B cell (primary cell): ENCODE measurements around the gene TTC27. TPM values are rescaled to one million over a fixed set of nuclear protein-coding genes. Genes with fewer than 3 reads are reported as not detected.
"Not testable (repeated sequence)": the region's sequence is repeated elsewhere in the genome, so short reads cannot be mapped to it uniquely, and the experiment has no call there.

ENCODE experiments used
- ATAC-seq: fragments of 200-7000 bp; cut with Tn5 transposase; one replicate; pipeline ENCODE4 v1.10.0; 2021; ENCODE audit warnings: low read depth, mild to moderate bottlenecking, moderate number of reproducible peaks, moderate library complexity
- CTCF ChIA-PET: fragments of 350-600 bp; sonication (Branson Sonifier 250); formaldehyde crosslinking; loops from one replicate; lab custom pipeline; 2021; ENCODE audit warnings: antibody characterized with exemption, inconsistent platforms; lab: Charles Lee
- POLR2A ChIA-PET: fragments of 350-600 bp; sonication (Branson Sonifier 250); formaldehyde crosslinking; loops from one replicate; lab custom pipeline; 2021; ENCODE audit warnings: antibody characterized with exemption; lab: Charles Lee
- DNase-seq: peaks from one replicate; pipeline ENCODE4 v3.0.0; 2013
- H2AFZ ChIP-seq: 2 replicates; pipeline ENCODE4 v1.6.1; 2012; ENCODE audit warnings: mild to moderate bottlenecking, low read depth, low read length; ENCODE audit not compliant: insufficient read depth, poor library complexity, severe bottlenecking
- H3K27ac ChIP-seq, 2 donors: 1 replicate in 1 of 2; 2 replicates in 1 of 2; pipeline ENCODE4 v1.5.1; 2012 to 2013; ENCODE audit warnings: low read length in 2 of 2, mild to moderate bottlenecking in 2 of 2, moderate library complexity in 1 of 2
- H3K27me3 ChIP-seq, 4 experiments: fragments of 200-600 bp in 1 of 4; sonication (generic) in 1 of 4; replicated peaks in 1 of 4; 1 replicate in 2 of 4; 2 replicates in 2 of 4; pipeline versions ENCODE4 v1.6.1 to v1.7.0; 2013 to 2016; ENCODE audit warnings: low read length in 3 of 4, mild to moderate bottlenecking in 2 of 4, mixed read lengths in 1 of 4, moderate library complexity in 1 of 4; ENCODE audit not compliant: insufficient read depth in 4 of 4, control insufficient read depth in 3 of 4; ENCODE audit errors: control extremely low read depth in 1 of 4
- H3K36me3 ChIP-seq, 2 experiments: replicated peaks in 1 of 2; 1 replicate in 1 of 2; 2 replicates in 1 of 2; pipeline versions ENCODE4 v1.6.1 to v1.7.1; 2013; ENCODE audit warnings: low read length in 1 of 2; ENCODE audit not compliant: insufficient read depth in 2 of 2, control insufficient read depth in 1 of 2; ENCODE audit errors: control extremely low read depth in 1 of 2, extremely low read depth in 1 of 2
- H3K4me1 ChIP-seq, 2 donors: fragments of 200-600 bp in 1 of 2; sonication (generic) in 1 of 2; 1 replicate in 1 of 2; 2 replicates in 1 of 2; pipeline versions ENCODE4 v1.5.1 to v1.6.1; 2013 to 2017; ENCODE audit warnings: low read length in 2 of 2; ENCODE audit not compliant: control insufficient read depth in 2 of 2, insufficient read depth in 2 of 2
- H3K4me2 ChIP-seq: replicated peaks from 2 replicates; pipeline ENCODE3; 2012; ENCODE audit warnings: mild to moderate bottlenecking, low read depth, low read length; ENCODE audit not compliant: poor library complexity, severe bottlenecking
- H3K4me3 ChIP-seq, 5 experiments: fragments of 200-600 bp in 1 of 5; sonication (generic) in 1 of 5; 1 replicate in 3 of 5; 2 replicates in 2 of 5; pipeline versions ENCODE4 v1.5.1 to v1.7.0; 2011 to 2016; ENCODE audit warnings: low read length in 4 of 5, mild to moderate bottlenecking in 4 of 5, low read depth in 2 of 5, control low read depth in 1 of 5, moderate library complexity in 1 of 5; ENCODE audit not compliant: insufficient read depth in 1 of 5; ENCODE audit errors: control extremely low read depth in 1 of 5, extremely low read depth in 1 of 5
- H3K79me2 ChIP-seq: fragments of 200-600 bp; sonication (generic); one replicate; pipeline ENCODE4 v1.6.0; 2016; ENCODE audit warnings: low read length; ENCODE audit not compliant: control insufficient read depth, insufficient read depth
- H3K9ac ChIP-seq: fragments of 200-600 bp; sonication (generic); 2 replicates; pipeline ENCODE4 v1.6.1; 2017; ENCODE audit warnings: mild to moderate bottlenecking, low read length, moderate library complexity
- H3K9me3 ChIP-seq, 3 donors: one replicate each; pipeline versions ENCODE4 v1.6.1 to v1.7.1; 2013; ENCODE audit warnings: low read length in 2 of 3; ENCODE audit not compliant: control insufficient read depth in 2 of 3, insufficient read depth in 1 of 3; ENCODE audit errors: control extremely low read depth in 1 of 3
- H4K20me1 ChIP-seq: 2 replicates; pipeline ENCODE4 v1.6.0; 2012; ENCODE audit warnings: mild to moderate bottlenecking, low read length; ENCODE audit not compliant: insufficient read depth, control insufficient read depth, poor library complexity, severe bottlenecking
- H3K27ac Mint-ChIP-seq: one replicate; pipeline ENCODE4 v1.8.0; 2021; ENCODE audit warnings: mixed read lengths
- H3K27me3 Mint-ChIP-seq: one replicate; pipeline ENCODE4 v1.8.0; 2021; ENCODE audit warnings: mixed read lengths
- H3K4me1 Mint-ChIP-seq: one replicate; pipeline ENCODE4 v1.8.0; 2021; ENCODE audit warnings: mixed read lengths
- H3K4me3 Mint-ChIP-seq: one replicate; pipeline ENCODE4 v1.8.0; 2021; ENCODE audit warnings: mixed read lengths
- H3K9me3 Mint-ChIP-seq: one replicate; pipeline ENCODE4 v1.8.0; 2022; ENCODE audit warnings: mixed read lengths; ENCODE audit not compliant: insufficient read depth
- CTCF ChIP-seq: fragments of 200-600 bp; IDR thresholded peaks from one replicate; pipeline ENCODE4 v1.8.0; 2022; ENCODE audit warnings: antibody characterized with exemption, mild to moderate bottlenecking
- EZH2 ChIP-seq: IDR thresholded peaks from 2 replicates; pipeline ENCODE4 v1.6.1; 2012; ENCODE audit warnings: borderline replicate concordance, low read depth, mild to moderate bottlenecking, moderate library complexity, low read length; ENCODE audit not compliant: insufficient read depth, poor library complexity, severe bottlenecking
- WGBS: methylation state at CpG from one replicate; pipeline ENCODE4 v1.1.5; 2013; ENCODE audit warnings: missing lambda C conversion rate; ENCODE audit not compliant: insufficient coverage; 5-methylcytosine and 5-hydroxymethylcytosine counted together
- intact Hi-C: fragments of 100-400 bp; cut with micrococcal nuclease; formaldehyde crosslinking; loops from one replicate; pipeline ENCODE4 v1.10.0; 2022
- polyA plus RNA-seq: library from polyadenylated mRNA; depleted of rRNA; stranded (reverse); fragments of >200 nt; gene quantifications from 2 replicates; pipeline ENCODE4 v1.2.3, GENCODE V29; 2012
- total RNA-seq, 2 donors: library from RNA; stranded (reverse); fragments of 120-200 nt in 1 of 2; gene quantifications; 1 replicate in 1 of 2; 2 replicates in 1 of 2; pipeline versions ENCODE4 v1.2.3 to v1.2.4, GENCODE V29; 2013 to 2022

The TTC27 gene
- total and polyA plus RNA-seq, 2 donors (not counting 1 experiment from before 2014, with no cell fraction given) = 22.7 to 28.5 TPM

- ChIA-PET CTCF (no interaction called here), POLR2A (no interaction called here)
- Mint-ChIP-seq H3K4me3 (no peak overlapping the region), H3K27ac (no peak overlapping the region), H3K27me3 (no peaks in the 10 kb centered on the region), H3K4me1 (no peaks in the 10 kb centered on the region), H3K9me3 (no peaks in the 10 kb centered on the region)
- WGBS = no CpG with 5 or more reads among the region's 1 CpG
- Histone ChIP-seq H3K4me2 (no peak overlapping the region), H3K79me2 (no peaks in the 10 kb centered on the region), H3K36me3 (peaks cover 5 to 9% of the 10 kb centered on the region in 2 experiments), H4K20me1 (no peaks in the 10 kb centered on the region), H3K27me3 (no peaks in the 10 kb centered on the region), H3K27ac (no peak overlapping the region), H3K9ac (no peak overlapping the region), H2AFZ (no peak overlapping the region), H3K4me1 (no peaks in the 10 kb centered on the region), H3K9me3 (no peaks in the 10 kb centered on the region), H3K4me3 (no peak overlapping the region)
- TF ChIP-seq EZH2 (no peak), CTCF (no peak)
- intact Hi-C loops = no loop called here
- ATAC-seq (no peak), DNase-seq (no peak)
These were observed 93.5 kb downstream of the TTC27 start for GRCh38 chr2:32721376-32721775.

- Mint-ChIP-seq H3K4me1 (no peaks in the 10 kb centered on the region), H3K27me3 (no peaks in the 10 kb centered on the region), H3K27ac (no peak overlapping the region), H3K9me3 (no peaks in the 10 kb centered on the region), H3K4me3 (no peak overlapping the region)
- Histone ChIP-seq H3K9ac (no peak overlapping the region), H3K4me1 (no peaks in the 10 kb centered on the region), H4K20me1 (no peaks in the 10 kb centered on the region), H2AFZ (no peak overlapping the region), H3K27me3 (no peaks in the 10 kb centered on the region), H3K4me3 (no peak overlapping the region), H3K27ac (no peak overlapping the region), H3K4me2 (no peak overlapping the region), H3K36me3 (peaks cover 5% of the 10 kb centered on the region in 2 experiments), H3K79me2 (no peaks in the 10 kb centered on the region), H3K9me3 (no peaks in the 10 kb centered on the region)
- TF ChIP-seq EZH2 (no peak), CTCF (no peak)
- WGBS = 83% methylated on average over 2 of the region's 3 CpGs
- intact Hi-C loops = no loop called here
- CTCF ChIA-PET = no interaction called here
- ATAC-seq (no peak), DNase-seq (no peak)
- POLR2A ChIA-PET = no interaction called here
These were observed 95.7 kb downstream of the TTC27 start for GRCh38 chr2:32723467-32724079.

GRCh38 chr2:32726678-32727077 lies 98.8 kb downstream of the TTC27 start:
- H3K27me3 ChIP-seq, intact Hi-C loops, POLR2A ChIA-PET, H3K9me3 Mint-ChIP-seq, H4K20me1 ChIP-seq, H3K79me2 ChIP-seq, H3K9ac ChIP-seq, DNase-seq, H3K9me3 ChIP-seq, H3K4me3 ChIP-seq, H3K4me3 Mint-ChIP-seq, ATAC-seq, H2AFZ ChIP-seq, H3K36me3 ChIP-seq, H3K4me1 ChIP-seq, H3K4me1 Mint-ChIP-seq, H3K27ac Mint-ChIP-seq, H3K4me2 ChIP-seq, H3K27me3 Mint-ChIP-seq, H3K27ac ChIP-seq, CTCF ChIA-PET: not testable (repeated sequence)
- 100% methylated on average over 2 of the region's 5 CpGs for whole genome bisulfite sequencing
